Adrenal gland (tissue), 12 donors: ENCODE measurements around the gene GUCY2C. TPM values are rescaled to one million over a fixed set of nuclear protein-coding genes. Genes with fewer than 3 reads are reported as not detected.
A peak's percentile ranks its signal among the peaks of the same experiment; 100 is the strongest.
"Not testable (repeated sequence)": the region's sequence is repeated elsewhere in the genome, so short reads cannot be mapped to it uniquely, and the experiment has no call there.

Experiments used
- DNase-seq, 7 donors: peaks; one replicate each; pipeline ENCODE4 v3.0.0-alpha.2; 2019 to 2020
- H3K27ac ChIP-seq, 5 donors: fragments of 200-600 bp; sonication (generic) in 4 of 5; 1 replicate in 3 of 5; 2 replicates in 2 of 5; pipeline versions ENCODE4 v1.5.1 to v1.8.0; 2016 to 2020; ENCODE audit warnings: mild to moderate bottlenecking in 1 of 5
- H3K27me3 ChIP-seq: fragments of 200-600 bp; 2 replicates; pipeline ENCODE4 v1.8.0; 2021
- H3K36me3 ChIP-seq, 2 donors: fragments of 200-600 bp; replicated peaks in 1 of 2; 1 replicate in 1 of 2; 2 replicates in 1 of 2; pipeline versions ENCODE4 v1.5.1 to v1.8.0; 2018 to 2022
- H3K4me1 ChIP-seq, 2 donors: fragments of 200-600 bp; replicated peaks in 1 of 2; 1 replicate in 1 of 2; 2 replicates in 1 of 2; pipeline versions ENCODE4 v1.5.1 to v1.8.0; 2018 to 2021
- H3K4me3 ChIP-seq, 4 donors: fragments of 200-600 bp; sonication (generic) in 3 of 4; one replicate each; pipeline ENCODE4 v1.5.1; 2016 to 2018
- H3K9me3 ChIP-seq, 3 donors: fragments of 200-600 bp; sonication (generic) in 1 of 3; replicated peaks in 1 of 3; 1 replicate in 2 of 3; 2 replicates in 1 of 3; pipeline versions ENCODE4 v1.5.1 to v1.8.0; 2016 to 2021
- POLR2A ChIP-seq, 2 donors: fragments of 450-650 bp; IDR thresholded peaks; one replicate each; pipeline ENCODE4 v1.6.1; 2017; ENCODE audit warnings: antibody characterized with exemption in 2 of 2, mild to moderate bottlenecking in 2 of 2, moderate library complexity in 1 of 2
- WGBS, 4 donors: extraction: QIAGEN DNeasy Blood & Tissue Kit in 2 of 4; methylation state at CpG; one replicate each; pipeline versions ENCODE4 v1.1.5 to v1.1.7; 2013 to 2017; 5-methylcytosine and 5-hydroxymethylcytosine counted together
- intact Hi-C, 2 donors: fragments of 100-400 bp; cut with DNase I; formaldehyde crosslinking; loops; one replicate each; pipeline versions ENCODE4 v1.14.1 to v1.15.0; 2022 to 2023
- polyA plus RNA-seq, 3 donors: library from polyadenylated mRNA; stranded (reverse); fragments of 200-250 nt in 2 of 3; fragments of 350-450 nt in 1 of 3; fragmentation: Illumina TruSeq in 1 of 3; extraction: RNeasy Lipid Tissue Mini Kit (QIAGEN cat#74804) in 1 of 3; gene quantifications; one replicate each; pipeline ENCODE4 v1.2.3, GENCODE V29; 2013 to 2014
- total RNA-seq, 9 donors: library from RNA; depleted of rRNA in 4 of 9; stranded (reverse); fragments of >200 nt in 4 of 9; fragments of 120-200 nt in 1 of 9; fragmentation: NEBNext Ultra II Directional in 1 of 9; extraction: Animal tissue kit (Norgen Biotek cat#: 25700) in 1 of 9; gene quantifications; one replicate each; pipeline versions ENCODE4 v1.1.0 to v1.2.4, GENCODE V29; 2013 to 2023
- TF ChIP-seq, protein P1 (sequence below), 6 experiments: fragments of 450-650 bp in 4 of 6; fragments of 200-600 bp in 2 of 6; sonication (generic) in 1 of 6; IDR thresholded peaks; 1 replicate in 5 of 6; 2 replicates in 1 of 6; pipeline versions ENCODE4 v1.5.1 to v1.8.0; 2016 to 2021; ENCODE audit warnings: antibody characterized with exemption in 6 of 6, mild to moderate bottlenecking in 2 of 6, moderate library complexity in 1 of 6
- donor health status: healthy with polysubstance abuse.
- donor health status: Bipolar disorder and iron deficiency.
- donor health status: DM: yes; HTN: yes; CAD: no.
- donor health status: DM: no; HTN: no; CAD: no.
- donor health status: DM: no; HTN: no; CAD: no.
- donor health status: DM: yes; HTN: yes; CAD: no.

The GUCY2C gene
- total and polyA plus RNA-seq, 12 donors = not detected

GRCh38 chr12:14694145-14694714 lies 2.2 kb downstream of the GUCY2C start:
- H3K27me3 ChIP-seq = no peaks in the 10 kb centered on the region
- no peak overlapping the region for H3K4me3 ChIP-seq
- TF ChIP-seq, protein P1, sequence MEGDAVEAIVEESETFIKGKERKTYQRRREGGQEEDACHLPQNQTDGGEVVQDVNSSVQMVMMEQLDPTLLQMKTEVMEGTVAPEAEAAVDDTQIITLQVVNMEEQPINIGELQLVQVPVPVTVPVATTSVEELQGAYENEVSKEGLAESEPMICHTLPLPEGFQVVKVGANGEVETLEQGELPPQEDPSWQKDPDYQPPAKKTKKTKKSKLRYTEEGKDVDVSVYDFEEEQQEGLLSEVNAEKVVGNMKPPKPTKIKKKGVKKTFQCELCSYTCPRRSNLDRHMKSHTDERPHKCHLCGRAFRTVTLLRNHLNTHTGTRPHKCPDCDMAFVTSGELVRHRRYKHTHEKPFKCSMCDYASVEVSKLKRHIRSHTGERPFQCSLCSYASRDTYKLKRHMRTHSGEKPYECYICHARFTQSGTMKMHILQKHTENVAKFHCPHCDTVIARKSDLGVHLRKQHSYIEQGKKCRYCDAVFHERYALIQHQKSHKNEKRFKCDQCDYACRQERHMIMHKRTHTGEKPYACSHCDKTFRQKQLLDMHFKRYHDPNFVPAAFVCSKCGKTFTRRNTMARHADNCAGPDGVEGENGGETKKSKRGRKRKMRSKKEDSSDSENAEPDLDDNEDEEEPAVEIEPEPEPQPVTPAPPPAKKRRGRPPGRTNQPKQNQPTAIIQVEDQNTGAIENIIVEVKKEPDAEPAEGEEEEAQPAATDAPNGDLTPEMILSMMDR (IDR thresholded peaks at IDR 0.05) = no peak
- TF ChIP-seq POLR2A (IDR thresholded peaks at IDR 0.05) = no peak
- no peaks in the 10 kb centered on the region for H3K4me1 ChIP-seq
- H3K9me3 ChIP-seq = no peaks in the 10 kb centered on the region
- intact Hi-C loops = no loop called here
- DNase-seq = no peak
- WGBS, 4 donors = 74 to 89% (median 79%) methylated on average over 3 of the region's 3 CpGs
- no peak overlapping the region for H3K27ac ChIP-seq
- no peaks in the 10 kb centered on the region for H3K36me3 ChIP-seq

DNA sequence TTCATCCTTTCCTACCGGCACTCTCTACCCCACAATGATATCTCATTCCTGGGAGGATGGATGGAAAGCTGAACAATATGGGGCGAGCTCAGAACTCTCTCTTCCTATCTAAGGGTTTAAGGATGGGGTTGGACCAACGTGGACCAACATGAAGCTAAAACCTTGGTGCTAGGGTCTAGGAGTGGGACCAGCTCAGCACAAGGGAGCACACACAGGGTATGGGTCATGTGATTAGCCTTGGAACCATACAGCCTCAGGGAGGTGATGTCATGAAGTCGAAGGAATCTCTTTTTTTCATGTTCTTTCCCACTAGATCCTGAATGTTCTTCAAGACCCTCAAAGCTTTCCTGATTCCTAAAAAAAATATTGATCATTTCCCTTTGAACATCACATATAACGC lies 3.3 kb downstream of the GUCY2C start:
- no peaks in the 10 kb centered on the region for H3K36me3 ChIP-seq
- H3K4me1 ChIP-seq = no peaks in the 10 kb centered on the region
- intact Hi-C loops = no loop called here
- H3K27me3 ChIP-seq = no peaks in the 10 kb centered on the region
- no peak overlapping the region for H3K27ac ChIP-seq
- 70 to 82% (median 78%) methylated on average over 5 of the region's 5 CpGs for WGBS, 4 donors
- no peaks in the 10 kb centered on the region for H3K9me3 ChIP-seq
- H3K4me3 ChIP-seq = no peak overlapping the region
- TF ChIP-seq, protein P1 (IDR thresholded peaks at IDR 0.05) = no peak
- no peak for TF ChIP-seq POLR2A (IDR thresholded peaks at IDR 0.05)
- DNase-seq = no peak

DNA sequence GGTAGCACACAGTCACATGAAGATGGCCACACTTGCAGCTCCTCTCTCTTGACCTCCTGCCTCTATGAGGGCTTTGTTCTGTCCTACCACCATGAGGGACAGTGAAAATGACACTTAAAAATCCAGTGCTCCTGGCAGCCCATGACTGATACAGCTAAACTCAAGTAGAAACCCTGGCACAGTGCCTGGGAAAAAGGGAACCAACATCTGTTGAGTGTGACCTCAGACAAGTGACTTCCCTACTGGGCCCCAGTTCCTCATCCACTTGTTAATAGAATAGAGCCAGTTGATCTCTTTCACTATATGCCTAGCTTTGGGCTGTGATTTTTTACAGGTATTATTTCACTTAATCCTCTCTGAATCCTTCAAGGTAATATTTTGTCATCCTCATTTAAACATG lies 4.8 kb downstream of the GUCY2C start:
- H3K9me3 ChIP-seq = no peaks in the 10 kb centered on the region
- H3K4me3 ChIP-seq = no peak overlapping the region
- peak; percentile 53 to 82 (median 73) for DNase-seq
- no peaks in the 10 kb centered on the region for H3K4me1 ChIP-seq
- no peaks in the 10 kb centered on the region for H3K27me3 ChIP-seq
- TF ChIP-seq POLR2A (IDR thresholded peaks at IDR 0.05) = no peak
- H3K27ac ChIP-seq = no peak overlapping the region
- H3K36me3 ChIP-seq = no peaks in the 10 kb centered on the region
- intact Hi-C loops = no loop called here

- Histone ChIP-seq H3K36me3 (no peaks in the 10 kb centered on the region), H3K27me3 (no peaks in the 10 kb centered on the region), H3K4me1 (no peaks in the 10 kb centered on the region), H3K4me3 (no peak overlapping the region), H3K9me3 (no peaks in the 10 kb centered on the region), H3K27ac (no peak overlapping the region)
- no peak for TF ChIP-seq POLR2A (IDR thresholded peaks at IDR 0.05)
- TF ChIP-seq, protein P1 (IDR thresholded peaks at IDR 0.05) = no peak
- intact Hi-C loops = no loop called here
- DNase-seq = no peak
Measured at GRCh38 chr12:14689996-14690395, 6.4 kb downstream of the GUCY2C start.

DNA sequence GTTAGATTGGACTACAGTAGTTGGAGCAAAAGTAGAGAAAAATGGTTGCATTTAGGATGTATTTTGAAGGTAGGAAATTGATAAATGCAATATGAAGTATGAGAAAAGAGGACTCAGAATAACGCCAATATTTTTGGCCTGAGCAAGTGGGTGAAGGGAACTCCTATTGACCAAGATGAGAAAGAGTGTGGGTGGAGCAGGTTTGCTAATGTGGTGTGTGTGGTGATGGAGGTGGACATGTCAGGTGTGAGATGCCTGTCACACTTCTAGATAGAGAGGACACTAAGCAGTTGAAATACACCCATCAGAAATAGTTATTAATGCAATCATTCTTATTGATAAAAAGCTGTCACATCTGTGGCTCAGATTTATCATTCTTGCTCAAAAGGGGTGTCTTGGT lies 7.3 kb downstream of the GUCY2C start:
- TF ChIP-seq, protein P1 (IDR thresholded peaks at IDR 0.05) = no peak
- no peak for TF ChIP-seq POLR2A (IDR thresholded peaks at IDR 0.05)
- WGBS, 4 donors = 80 to 95% (median 89%) methylated on average over 1 of the region's 1 CpG
- H3K27ac ChIP-seq = no peak overlapping the region
- no peaks in the 10 kb centered on the region for H3K27me3 ChIP-seq
- H3K4me3 ChIP-seq = no peak overlapping the region
- no peak for DNase-seq
- no peaks in the 10 kb centered on the region for H3K36me3 ChIP-seq
- intact Hi-C loops = no loop called here
- no peaks in the 10 kb centered on the region for H3K4me1 ChIP-seq
- no peaks in the 10 kb centered on the region for H3K9me3 ChIP-seq

DNA sequence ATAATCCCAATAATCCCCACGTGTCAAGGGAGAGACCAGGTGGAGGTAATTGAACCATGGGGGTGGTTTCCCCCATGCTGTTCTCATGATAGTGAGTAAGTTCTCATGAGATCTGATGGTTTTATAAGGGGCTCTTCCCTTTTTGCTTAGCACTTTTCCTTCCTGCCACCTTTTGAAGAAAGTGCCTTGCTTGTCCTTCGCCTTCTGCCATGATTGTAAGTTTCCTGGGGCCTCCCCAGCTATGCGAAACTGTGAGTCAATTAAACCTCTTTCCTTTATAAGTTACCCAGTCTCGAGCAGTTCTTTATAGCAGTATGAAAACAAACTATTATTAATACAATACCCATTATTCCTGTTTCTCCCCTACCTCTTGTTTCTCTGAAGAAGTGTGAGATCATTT lies 14.2 kb downstream of the GUCY2C start:
- not testable (repeated sequence) for H3K27me3 ChIP-seq, H3K36me3 ChIP-seq

More for the DNA sequence above, 14.2 kb downstream of the GUCY2C start:
- intact Hi-C loops, H3K27ac ChIP-seq, H3K4me1 ChIP-seq, H3K4me3 ChIP-seq, H3K9me3 ChIP-seq, DNase-seq: not testable (repeated sequence)
- WGBS, 4 donors = 77 to 85% (median 78%) methylated on average over 4 of the region's 4 CpGs
